Esophagus (tissue), 2 donors: ENCODE data around the gene STAM. TPM values are rescaled to one million over a fixed set of nuclear protein-coding genes. Genes with fewer than 3 reads are reported as not detected.

Source experiments
- H3K27ac ChIP-seq, 2 donors: one replicate each; pipeline ENCODE4 v1.5.1; 2013; ENCODE audit warnings: low read depth in 2 of 2, mild to moderate bottlenecking in 2 of 2, inconsistent platforms in 1 of 2, low read length in 1 of 2, moderate library complexity in 1 of 2
- H3K27me3 ChIP-seq, 2 donors: one replicate each; pipeline ENCODE4 v1.6.1; 2013; ENCODE audit warnings: low read length in 2 of 2, control low read depth in 1 of 2, mild to moderate bottlenecking in 1 of 2; ENCODE audit not compliant: insufficient read depth in 2 of 2, control insufficient read depth in 1 of 2
- H3K36me3 ChIP-seq, 2 donors: one replicate each; pipeline ENCODE4 v1.6.1; 2013; ENCODE audit warnings: low read length in 1 of 2; ENCODE audit not compliant: control insufficient read depth in 2 of 2, insufficient read depth in 2 of 2
- H3K4me1 ChIP-seq, 2 donors: one replicate each; pipeline ENCODE4 v1.6.1; 2013; ENCODE audit warnings: low read length in 1 of 2; ENCODE audit not compliant: control insufficient read depth in 2 of 2, insufficient read depth in 2 of 2
- H3K4me3 ChIP-seq, 2 donors: one replicate each; pipeline ENCODE4 v1.5.1; 2013; ENCODE audit warnings: low read length in 2 of 2, mild to moderate bottlenecking in 2 of 2, low read depth in 1 of 2, moderate library complexity in 1 of 2
- H3K9me3 ChIP-seq, 2 donors: one replicate each; pipeline ENCODE4 v1.6.1; 2013; ENCODE audit warnings: mild to moderate bottlenecking in 2 of 2, low read depth in 1 of 2, low read length in 1 of 2, moderate library complexity in 1 of 2; ENCODE audit not compliant: control insufficient read depth in 2 of 2, insufficient read depth in 1 of 2
- WGBS, 2 donors: extraction: QIAGEN DNeasy Blood & Tissue Kit; methylation state at CpG; one replicate each; pipeline ENCODE4 v1.1.7; 2013; 5-methylcytosine and 5-hydroxymethylcytosine counted together
- polyA plus RNA-seq, 2 donors: library from polyadenylated mRNA; stranded (reverse); fragments of 200-250 nt; gene quantifications; one replicate each; pipeline ENCODE4 v1.2.3, GENCODE V29; 2013
- donor health status: healthy with polysubstance abuse.
- donor health status: Bipolar disorder and iron deficiency.

STAM gene
- polyA plus RNA-seq, 2 donors = 7.9 to 9.3 TPM

- H3K27me3 ChIP-seq = no peaks in the 10 kb centered on the region
- no peaks in the 10 kb centered on the region for H3K36me3 ChIP-seq
- no peaks in the 10 kb centered on the region for H3K4me1 ChIP-seq
- no peak overlapping the region for H3K27ac ChIP-seq
- WGBS, 2 donors = 79 to 84% methylated on average over 10 of the region's 10 CpGs
- H3K4me3 ChIP-seq = no peak overlapping the region
- H3K9me3 ChIP-seq = no peaks in the 10 kb centered on the region
These were observed 104.1 kb downstream of the STAM start for GRCh38 chr10:17747883-17748550.

GRCh38 chr10:17749890-17750289 lies 105.9 kb downstream of the STAM start:
- Histone ChIP-seq H3K36me3 (no peaks in the 10 kb centered on the region), H3K4me3 (no peak overlapping the region), H3K27me3 (no peaks in the 10 kb centered on the region), H3K9me3 (no peaks in the 10 kb centered on the region), H3K4me1 (no peaks in the 10 kb centered on the region), H3K27ac (no peak overlapping the region)
- 93 to 95% methylated on average over 8 of the region's 8 CpGs for WGBS, 2 donors

- WGBS, 2 donors = 70 to 72% methylated on average over 9 of the region's 9 CpGs
- Histone ChIP-seq H3K9me3 (no peaks in the 10 kb centered on the region), H3K36me3 (no peaks in the 10 kb centered on the region), H3K27ac (no peak within 1 kb of the TSS), H3K27me3 (no peaks in the 10 kb centered on the region), H3K4me1 (no peaks in the 10 kb centered on the region), H3K4me3 (no peak within 1 kb of the TSS)
These were observed 108.0 kb downstream of the STAM start, which contains the start of gene TMEM236 for GRCh38 chr10:17751781-17752445. Gene TMEM236 (plus strand): TSS chr10:17752201. CDS start chr10:17752296, 95 bp downstream.

- no peaks in the 10 kb centered on the region for H3K36me3 ChIP-seq
- H3K9me3 ChIP-seq = no peaks in the 10 kb centered on the region
- H3K27ac ChIP-seq = no peak overlapping the region
- no peaks in the 10 kb centered on the region for H3K4me1 ChIP-seq
- 55 to 57% methylated on average over 7 of the region's 7 CpGs for WGBS, 2 donors
- no peak overlapping the region for H3K4me3 ChIP-seq
- H3K27me3 ChIP-seq = no peaks in the 10 kb centered on the region
These were observed 112.7 kb downstream of the STAM start for GRCh38 chr10:17756557-17757217.

GRCh38 chr10:17758200-17758599 lies 114.2 kb downstream of the STAM start:
- 82 to 85% methylated on average over 2 of the region's 2 CpGs for WGBS, 2 donors
- Histone ChIP-seq H3K27ac (no peak overlapping the region), H3K27me3 (no peaks in the 10 kb centered on the region), H3K4me1 (no peaks in the 10 kb centered on the region), H3K4me3 (no peak overlapping the region), H3K36me3 (no peaks in the 10 kb centered on the region), H3K9me3 (peaks cover 0 to 2% of the 10 kb centered on the region in 2 donors)

- no peaks in the 10 kb centered on the region for H3K36me3 ChIP-seq
- H3K4me1 ChIP-seq = no peaks in the 10 kb centered on the region
- no peaks in the 10 kb centered on the region for H3K27me3 ChIP-seq
- H3K27ac ChIP-seq = no peak overlapping the region
- no peak overlapping the region for H3K4me3 ChIP-seq
- H3K9me3 ChIP-seq = peaks cover 0 to 2% of the 10 kb centered on the region in 2 donors
These were observed 114.9 kb downstream of the STAM start for GRCh38 chr10:17758896-17759295.

- no peak overlapping the region for H3K27ac ChIP-seq
- H3K27me3 ChIP-seq = no peaks in the 10 kb centered on the region
- peaks cover 0 to 2% of the 10 kb centered on the region in 2 donors for H3K9me3 ChIP-seq
- 61 to 62% methylated on average over 4 of the region's 4 CpGs for whole genome bisulfite sequencing, 2 donors
- H3K4me3 ChIP-seq = no peak overlapping the region
- no peaks in the 10 kb centered on the region for H3K36me3 ChIP-seq
- H3K4me1 ChIP-seq = no peaks in the 10 kb centered on the region
These were observed 120.2 kb downstream of the STAM start for GRCh38 chr10:17764142-17764541.

- H3K27ac ChIP-seq = no peak overlapping the region
- no peak overlapping the region for H3K4me3 ChIP-seq
- 47 to 69% methylated on average over 3 of the region's 3 CpGs for WGBS, 2 donors
- H3K9me3 ChIP-seq = peaks cover 0 to 2% of the 10 kb centered on the region in 2 donors
- H3K27me3 ChIP-seq = no peaks in the 10 kb centered on the region
- no peaks in the 10 kb centered on the region for H3K36me3 ChIP-seq
- H3K4me1 ChIP-seq = no peaks in the 10 kb centered on the region
These were observed 121.7 kb downstream of the STAM start for GRCh38 chr10:17765602-17766001.
